Peyer's patch (tissue), 4 donors: ENCODE data around the gene L1CAM. TPM values are rescaled to one million over a fixed set of nuclear protein-coding genes. Genes with fewer than 3 reads are reported as not detected.

Experiments used
- DNase-seq, 3 donors: peaks; one replicate each; pipeline ENCODE4 v3.0.0-alpha.2; 2017 to 2019
- H3K27ac ChIP-seq, 4 donors: fragments of 200-600 bp; sonication (generic); one replicate each; pipeline ENCODE4 v1.5.1; 2016 to 2019
- H3K27me3 ChIP-seq, 2 donors: fragments of 200-600 bp; sonication (generic); one replicate each; pipeline ENCODE4 v1.5.1; 2019
- H3K36me3 ChIP-seq, 3 donors: fragments of 200-600 bp; sonication (generic); one replicate each; pipeline ENCODE4 v1.5.1; 2016 to 2019
- H3K4me1 ChIP-seq, 4 donors: fragments of 200-600 bp; sonication (generic); one replicate each; pipeline ENCODE4 v1.5.1; 2016 to 2019
- H3K4me3 ChIP-seq, 4 donors: fragments of 200-600 bp; sonication (generic); 1 replicate in 3 of 4; 2 replicates in 1 of 4; pipeline ENCODE4 v1.5.1; 2016 to 2019; ENCODE audit warnings: mild to moderate bottlenecking in 1 of 4
- H3K9me3 ChIP-seq, 4 donors: fragments of 200-600 bp; sonication (generic); one replicate each; pipeline ENCODE4 v1.5.1; 2016 to 2019; ENCODE audit warnings: mild to moderate bottlenecking in 1 of 4
- POLR2A ChIP-seq, 2 donors: fragments of 450-650 bp; IDR thresholded peaks; one replicate each; pipeline ENCODE4 v1.5.1; 2017; ENCODE audit warnings: antibody characterized with exemption in 2 of 2, mild to moderate bottlenecking in 2 of 2, moderate library complexity in 2 of 2
- total RNA-seq, 4 donors: library from RNA; depleted of rRNA; stranded (reverse); fragments of >200 nt; gene quantifications; one replicate each; pipeline ENCODE4 v1.1.0, GENCODE V29; 2016
- TF ChIP-seq, protein P1 (sequence below), 6 experiments: fragments of 450-650 bp in 4 of 6; fragments of 200-600 bp in 2 of 6; sonication (generic) in 1 of 6; IDR thresholded peaks; one replicate each; pipeline ENCODE4 v1.5.1; 2017 to 2019; ENCODE audit warnings: antibody characterized with exemption in 6 of 6, mild to moderate bottlenecking in 3 of 6, moderate library complexity in 1 of 6

L1CAM gene
- total RNA-seq, 4 donors from 2014 or later = 1.8 to 7.4 (median 4.6) TPM

DNA sequence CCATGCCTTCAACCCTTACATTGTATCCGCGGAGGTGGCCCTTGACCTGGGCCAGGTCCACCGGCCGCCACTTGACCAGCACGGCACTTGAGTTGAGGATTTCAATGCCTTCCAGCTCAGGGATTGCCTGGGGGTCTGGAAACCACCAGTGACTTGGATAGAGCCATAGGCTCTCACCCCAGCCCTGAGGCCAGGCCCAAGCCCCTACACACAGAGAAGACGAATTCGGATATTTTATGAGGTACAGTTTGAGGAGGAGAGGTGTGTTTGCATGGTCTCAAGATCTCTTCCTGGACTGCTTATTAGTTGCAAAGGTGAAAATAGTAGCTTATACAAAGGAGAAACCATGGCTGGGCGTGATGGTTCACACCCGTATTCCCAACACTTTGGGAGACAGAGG is 20.3 kb downstream of the L1CAM start:
- no peaks in the 10 kb centered on the region for H3K4me1 ChIP-seq
- no peak for DNase-seq
- no peaks in the 10 kb centered on the region for H3K36me3 ChIP-seq
- no peaks in the 10 kb centered on the region for H3K9me3 ChIP-seq
- H3K27me3 ChIP-seq = no peaks in the 10 kb centered on the region
- no peak overlapping the region for H3K4me3 ChIP-seq
- H3K27ac ChIP-seq = no peak overlapping the region
- TF ChIP-seq POLR2A (IDR thresholded peaks at IDR 0.05) = no peak

GRCh38 chrX:153865321-153865580 is 20.7 kb downstream of the L1CAM start:
- Histone ChIP-seq H3K27ac (no peak overlapping the region), H3K36me3 (no peaks in the 10 kb centered on the region), H3K4me1 (no peaks in the 10 kb centered on the region), H3K4me3 (no peak overlapping the region), H3K9me3 (no peaks in the 10 kb centered on the region), H3K27me3 (no peaks in the 10 kb centered on the region)
- no peak for DNase-seq
- no peak for TF ChIP-seq POLR2A (IDR thresholded peaks at IDR 0.05)
- TF ChIP-seq, protein P1, sequence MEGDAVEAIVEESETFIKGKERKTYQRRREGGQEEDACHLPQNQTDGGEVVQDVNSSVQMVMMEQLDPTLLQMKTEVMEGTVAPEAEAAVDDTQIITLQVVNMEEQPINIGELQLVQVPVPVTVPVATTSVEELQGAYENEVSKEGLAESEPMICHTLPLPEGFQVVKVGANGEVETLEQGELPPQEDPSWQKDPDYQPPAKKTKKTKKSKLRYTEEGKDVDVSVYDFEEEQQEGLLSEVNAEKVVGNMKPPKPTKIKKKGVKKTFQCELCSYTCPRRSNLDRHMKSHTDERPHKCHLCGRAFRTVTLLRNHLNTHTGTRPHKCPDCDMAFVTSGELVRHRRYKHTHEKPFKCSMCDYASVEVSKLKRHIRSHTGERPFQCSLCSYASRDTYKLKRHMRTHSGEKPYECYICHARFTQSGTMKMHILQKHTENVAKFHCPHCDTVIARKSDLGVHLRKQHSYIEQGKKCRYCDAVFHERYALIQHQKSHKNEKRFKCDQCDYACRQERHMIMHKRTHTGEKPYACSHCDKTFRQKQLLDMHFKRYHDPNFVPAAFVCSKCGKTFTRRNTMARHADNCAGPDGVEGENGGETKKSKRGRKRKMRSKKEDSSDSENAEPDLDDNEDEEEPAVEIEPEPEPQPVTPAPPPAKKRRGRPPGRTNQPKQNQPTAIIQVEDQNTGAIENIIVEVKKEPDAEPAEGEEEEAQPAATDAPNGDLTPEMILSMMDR (IDR thresholded peaks at IDR 0.05) = no peak

DNA sequence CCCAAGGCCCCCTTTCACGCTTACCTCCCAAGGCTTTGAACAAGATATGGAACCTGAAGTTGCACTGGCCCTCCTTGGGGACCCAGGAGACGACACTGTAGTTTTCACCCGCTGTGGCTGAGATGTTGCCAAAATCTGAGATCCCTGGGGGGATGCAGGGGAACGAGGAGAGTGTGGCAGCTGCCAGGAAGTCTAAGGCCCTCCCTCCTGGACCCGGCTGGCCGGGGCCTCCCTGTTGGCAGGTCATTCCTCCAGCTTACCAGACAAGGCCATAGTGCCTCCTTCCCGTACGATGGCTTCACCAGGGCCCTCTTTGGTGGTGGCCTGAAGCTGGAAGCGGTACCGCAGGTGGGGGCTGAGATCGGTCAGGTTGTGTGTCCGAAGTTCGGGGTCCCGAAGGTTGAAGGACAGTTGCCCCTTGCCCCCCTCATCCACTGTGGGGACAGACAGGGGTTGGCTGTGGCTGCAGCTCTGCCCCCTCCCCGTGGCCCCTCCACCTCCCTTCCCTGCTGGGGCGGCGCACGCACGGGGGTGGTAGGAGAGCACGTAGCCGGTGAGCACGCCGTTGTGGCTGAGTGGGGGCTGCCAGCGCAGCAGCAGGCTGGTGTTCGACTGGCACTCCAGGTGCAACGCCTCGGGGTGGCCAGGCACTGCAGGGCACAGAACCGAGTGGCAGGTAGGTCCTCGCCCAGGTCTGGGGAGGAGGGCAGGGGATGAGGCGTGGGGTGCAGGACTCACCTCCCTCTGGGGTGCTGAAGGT is 21.2 kb downstream of the L1CAM start:
- TF ChIP-seq, protein P1 (IDR thresholded peaks at IDR 0.05) = no peak
- TF ChIP-seq POLR2A (IDR thresholded peaks at IDR 0.05) = no peak
- Histone ChIP-seq H3K9me3 (no peaks in the 10 kb centered on the region), H3K27me3 (no peaks in the 10 kb centered on the region), H3K4me1 (no peaks in the 10 kb centered on the region), H3K4me3 (no peak overlapping the region), H3K36me3 (no peaks in the 10 kb centered on the region), H3K27ac (no peak overlapping the region)
- no peak for DNase-seq

DNA sequence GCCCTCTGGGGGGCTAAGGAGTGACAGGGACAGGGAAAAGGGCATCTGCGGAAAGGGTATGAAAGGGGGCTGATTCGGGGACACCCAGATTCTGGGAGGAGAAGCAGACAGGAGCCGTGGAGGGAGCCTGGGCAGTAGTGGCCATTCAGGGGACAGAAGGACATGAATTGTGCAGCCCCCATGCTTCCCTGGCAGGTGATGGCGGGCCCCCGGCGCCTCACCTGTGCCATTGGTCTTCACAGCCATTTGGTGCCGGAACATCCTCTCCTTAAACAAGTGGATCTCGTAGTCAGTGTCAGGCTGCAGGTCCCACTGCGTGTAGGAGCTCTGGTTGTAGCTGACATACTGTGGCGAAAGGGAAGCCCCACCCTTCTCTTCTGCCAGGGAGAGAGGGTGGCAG is 21.9 kb downstream of the L1CAM start:
- Histone ChIP-seq H3K4me1 (no peaks in the 10 kb centered on the region), H3K27ac (no peak overlapping the region), H3K36me3 (no peaks in the 10 kb centered on the region), H3K27me3 (no peaks in the 10 kb centered on the region), H3K9me3 (no peaks in the 10 kb centered on the region), H3K4me3 (no peak overlapping the region)
- TF ChIP-seq POLR2A (IDR thresholded peaks at IDR 0.05) = no peak
- TF ChIP-seq, protein P1 (IDR thresholded peaks at IDR 0.05) = no peak
- no peak for DNase-seq

DNA sequence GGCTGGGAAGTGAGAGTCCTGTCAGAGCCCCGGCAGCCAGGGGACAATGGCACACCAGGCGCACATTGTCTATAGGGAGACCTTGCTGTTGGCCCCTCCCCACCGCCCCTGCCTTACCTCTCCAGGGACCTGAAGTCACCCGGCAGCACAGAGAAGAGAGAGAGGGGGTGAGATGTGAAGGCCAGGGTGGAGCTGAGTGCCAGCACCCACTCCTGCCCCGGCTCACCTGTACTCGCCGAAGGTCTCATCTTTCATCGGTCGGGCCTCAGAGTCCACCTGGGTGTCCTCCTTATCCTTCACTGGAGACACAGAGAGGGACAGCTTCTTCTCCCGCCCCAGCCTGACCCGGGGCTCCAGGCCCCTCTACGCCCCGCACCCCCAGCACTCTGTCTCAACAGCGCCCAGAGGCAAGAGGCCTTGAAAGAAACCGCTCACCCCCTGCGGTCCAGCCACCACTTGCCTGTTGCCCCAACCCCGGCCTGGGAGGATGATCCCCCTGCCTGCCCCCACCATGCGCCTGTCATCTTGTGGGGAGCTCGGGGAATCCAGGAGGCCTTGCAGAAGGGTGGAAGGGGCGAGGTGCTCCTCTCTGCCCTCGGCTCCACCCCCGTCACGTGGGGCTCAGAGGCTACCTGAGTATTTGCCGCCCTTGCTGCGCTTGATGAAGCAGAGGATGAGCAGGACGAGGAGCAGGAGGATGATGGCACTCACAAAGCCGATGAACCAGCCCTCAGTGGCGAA is 22.6 kb downstream of the L1CAM start:
- no peak overlapping the region for H3K4me3 ChIP-seq
- H3K9me3 ChIP-seq = no peaks in the 10 kb centered on the region
- H3K27ac ChIP-seq = no peak overlapping the region
- DNase-seq = no peak
- H3K27me3 ChIP-seq = no peaks in the 10 kb centered on the region
- no peak for TF ChIP-seq POLR2A (IDR thresholded peaks at IDR 0.05)
- TF ChIP-seq, protein P1 (IDR thresholded peaks at IDR 0.05) = no peak
- no peaks in the 10 kb centered on the region for H3K4me1 ChIP-seq
- H3K36me3 ChIP-seq = no peaks in the 10 kb centered on the region
